Measurements from ENCODE around the gene MLXIPL.
"Not testable (repeated sequence)": the region's sequence is repeated elsewhere in the genome, so short reads cannot be mapped to it uniquely, and the experiment has no call there.

The MLXIPL gene

GRCh38 chr7:73577627-73578341 lies 46.5 kb downstream of the MLXIPL start:
- no peak for DNase-seq

GRCh38 chr7:73573791-73574190 lies 50.5 kb downstream of the MLXIPL start:
- no peak for DNase-seq

GRCh38 chr7:73573276-73573675 lies 51.0 kb downstream of the MLXIPL start:
- DNase-seq: no peak

- no peak for DNase-seq
Measured at GRCh38 chr7:73572767-73573186, 51.5 kb downstream of the MLXIPL start.

- no peak for DNase-seq
Measured at GRCh38 chr7:73570977-73571376, 53.3 kb downstream of the MLXIPL start.

- DNase-seq: no peak
Measured at GRCh38 chr7:73570521-73570920, 53.8 kb downstream of the MLXIPL start.

GRCh38 chr7:73569042-73569608 lies 55.2 kb downstream of the MLXIPL start:
- no peak for DNase-seq

GRCh38 chr7:73567846-73568685 lies 56.3 kb downstream of the MLXIPL start:
- no peak for DNase-seq

- DNase-seq: no peak
Measured at GRCh38 chr7:73567140-73567539, 57.2 kb downstream of the MLXIPL start.

- DNase-seq: not testable (repeated sequence)
Measured at GRCh38 chr7:73566431-73566830, 57.9 kb downstream of the MLXIPL start.

GRCh38 chr7:73565675-73566340 lies 58.5 kb downstream of the MLXIPL start:
- no peak for DNase-seq

GRCh38 chr7:73560109-73560835 lies 64.0 kb downstream of the MLXIPL start:
- DNase-seq: no peak

GRCh38 chr7:73557397-73558257 lies 66.7 kb downstream of the MLXIPL start, which contains the start of gene BCL7B:
TSS of gene BCL7B (minus strand) at chr7:73557690. CDS start at chr7:73557578, 112 bp downstream.
- peak; percentile 77 to 81 for DNase-seq

- DNase-seq: peak; percentile 90 to 94
Measured at GRCh38 chr7:73557108-73557396, 67.3 kb downstream of the MLXIPL start.

- DNase-seq: no peak
Measured at GRCh38 chr7:73556208-73557107, 67.9 kb downstream of the MLXIPL start.

GRCh38 chr7:73555411-73555982 lies 68.8 kb downstream of the MLXIPL start:
- DNase-seq: no peak

- DNase-seq: not testable (repeated sequence)
Measured at GRCh38 chr7:73550093-73550492, 74.2 kb downstream of the MLXIPL start.

GRCh38 chr7:73549176-73549575 lies 75.1 kb downstream of the MLXIPL start:
- DNase-seq: no peak

GRCh38 chr7:73547841-73548240 lies 76.5 kb downstream of the MLXIPL start:
- no peak for DNase-seq

- DNase-seq: no peak
Measured at GRCh38 chr7:73544678-73545077, 79.6 kb downstream of the MLXIPL start.
